ENCODE results near the gene ST3GAL4.

Gene ST3GAL4

DNA sequence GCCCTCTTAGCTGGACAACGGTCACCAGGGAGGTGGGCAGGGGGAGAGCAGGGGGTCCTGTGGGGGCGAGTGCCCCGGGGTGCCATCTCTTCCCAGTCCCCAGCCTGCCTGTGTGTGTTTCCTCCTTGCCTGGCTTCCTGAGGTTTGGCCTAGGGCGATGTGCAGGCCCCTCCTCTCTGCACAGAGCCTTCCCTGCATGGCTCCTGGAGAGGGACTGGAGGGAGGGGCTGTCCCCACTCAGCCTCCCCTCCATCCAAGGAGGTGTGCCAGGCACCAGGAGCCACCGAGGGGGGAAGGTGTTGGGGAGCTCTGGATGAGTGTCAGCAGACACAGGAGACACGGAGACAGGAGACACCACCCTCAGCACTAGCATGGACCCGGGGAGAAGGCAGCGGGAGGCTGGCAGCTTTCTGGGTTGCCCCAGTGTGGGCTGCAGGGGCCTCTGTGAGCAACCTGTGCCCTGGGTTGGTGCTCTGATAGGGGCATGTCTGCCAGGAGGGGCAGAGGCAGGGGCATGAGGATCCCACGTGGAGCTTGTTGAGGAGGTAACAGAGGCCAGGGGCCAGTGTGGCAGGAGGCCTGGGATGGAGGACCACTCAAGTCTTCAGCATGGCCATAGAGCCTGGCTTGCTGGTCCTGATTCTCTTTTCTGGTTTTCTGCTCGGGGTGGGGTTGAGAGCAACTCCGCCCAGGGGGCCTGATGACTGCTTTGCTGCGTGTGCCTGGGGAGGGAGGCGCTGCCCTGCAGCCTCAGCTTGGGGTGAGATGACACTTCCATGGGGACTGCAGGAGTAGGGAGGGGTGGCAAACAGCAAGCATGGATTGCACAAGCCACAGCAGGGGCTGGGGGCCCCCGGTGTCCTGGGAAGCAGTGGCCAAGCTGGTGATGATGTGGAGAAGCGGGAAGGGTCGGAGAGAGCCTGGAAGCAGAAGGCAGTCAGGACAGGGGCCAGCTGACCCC lies 78.8 kb downstream of the ST3GAL4 start:
- Histone ChIP-seq H3K9me3 (no peaks in the 10 kb centered on the region), H3K27me3 (no peaks in the 10 kb centered on the region), H3K4me1 (ENCODE audit: control insufficient read depth in 1 of 2, insufficient read depth in 1 of 2, low read depth in 1 of 2, low read length in 1 of 2) (peaks cover 4 to 5% of the 10 kb centered on the region in 2 experiments), H3K36me3 (no peaks in the 10 kb centered on the region), H3K4me3 (ENCODE audit: low read depth in 1 of 2, low read length in 1 of 2) (no peak overlapping the region), H3K27ac (no peak overlapping the region)
- no peak for TF ChIP-seq CTCF (IDR thresholded peaks at IDR 0.05)

DNA sequence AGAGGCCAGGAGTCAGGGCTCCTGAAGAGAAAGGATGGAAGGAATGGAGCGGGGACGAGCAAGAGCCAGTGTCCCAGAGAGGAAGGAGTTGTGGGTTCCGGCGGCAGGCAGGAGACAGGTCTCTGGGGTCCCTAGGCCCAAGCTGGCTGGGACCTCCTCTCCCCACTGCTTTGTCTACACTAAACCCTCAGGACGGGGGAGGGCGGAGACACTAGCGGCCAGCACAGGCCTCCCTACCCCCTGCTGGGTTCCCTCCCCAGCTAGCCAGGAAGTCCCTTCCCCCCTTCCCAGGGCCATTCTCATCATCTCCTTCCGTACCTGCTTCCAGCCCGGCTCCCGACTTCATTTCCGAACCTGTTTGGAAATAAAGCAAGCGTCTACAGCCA lies 79.5 kb downstream of the ST3GAL4 start:
- Histone ChIP-seq H3K36me3 (no peaks in the 10 kb centered on the region), H3K4me1 (ENCODE audit: control insufficient read depth in 1 of 2, insufficient read depth in 1 of 2, low read depth in 1 of 2, low read length in 1 of 2) (peaks cover 4 to 5% of the 10 kb centered on the region in 2 experiments), H3K27me3 (no peaks in the 10 kb centered on the region), H3K9me3 (no peaks in the 10 kb centered on the region), H3K4me3 (ENCODE audit: low read depth in 1 of 2, low read length in 1 of 2) (no peak overlapping the region), H3K27ac (no peak overlapping the region)
- no peak for TF ChIP-seq CTCF (IDR thresholded peaks at IDR 0.05)

DNA sequence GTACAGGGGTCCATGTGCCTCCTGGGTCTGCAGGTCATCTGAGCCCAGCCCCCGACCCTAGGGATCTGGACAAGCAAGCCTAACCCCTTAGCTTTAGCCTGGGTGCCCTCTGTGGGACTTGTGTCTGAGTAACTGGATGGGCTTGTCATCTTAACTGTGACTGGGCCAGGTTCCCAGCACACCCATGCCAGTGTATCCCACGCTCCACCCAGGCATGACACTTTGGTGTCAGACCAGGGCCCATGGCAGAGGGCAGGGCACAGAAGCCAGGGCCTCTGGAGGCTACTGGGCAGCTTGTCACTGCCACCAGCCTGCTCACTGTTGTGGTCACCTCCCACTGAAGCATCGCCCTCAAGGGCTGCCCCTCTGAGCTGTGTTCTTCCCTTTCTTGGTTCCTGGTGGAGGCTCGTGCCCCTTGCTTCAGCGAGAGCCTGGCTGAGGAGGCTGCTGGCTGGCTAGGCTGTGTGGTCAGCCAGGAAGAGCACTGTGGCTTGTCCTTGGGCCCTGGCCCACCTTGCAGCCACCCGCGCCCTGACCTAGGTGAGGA lies 80.8 kb downstream of the ST3GAL4 start:
- no peak for TF ChIP-seq CTCF (IDR thresholded peaks at IDR 0.05)
- Histone ChIP-seq H3K27me3 (no peaks in the 10 kb centered on the region), H3K27ac (no peak overlapping the region), H3K4me1 (ENCODE audit: control insufficient read depth in 1 of 2, insufficient read depth in 1 of 2, low read depth in 1 of 2, low read length in 1 of 2) (peaks cover 7 to 13% of the 10 kb centered on the region in 2 experiments), H3K4me3 (ENCODE audit: low read depth in 1 of 2, low read length in 1 of 2) (no peak overlapping the region), H3K36me3 (no peaks in the 10 kb centered on the region), H3K9me3 (no peaks in the 10 kb centered on the region)

DNA sequence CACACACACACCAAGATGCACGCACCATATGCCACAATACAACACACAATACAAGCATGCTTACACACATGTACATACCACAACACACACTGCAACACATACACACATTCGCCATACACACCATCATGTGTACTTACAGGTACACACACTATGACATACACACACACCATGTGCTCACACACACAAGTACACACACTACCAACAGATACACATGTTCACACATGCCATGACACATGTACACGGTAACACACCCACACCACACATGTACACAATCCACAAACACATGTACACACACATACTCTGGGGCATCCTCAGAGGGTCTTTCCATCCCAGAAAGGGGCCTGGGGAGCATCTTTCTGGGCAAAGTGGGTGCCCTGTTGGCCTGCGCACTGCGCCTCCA lies 82.2 kb downstream of the ST3GAL4 start:
- H3K27ac ChIP-seq, result no peak overlapping the region
- H3K9me3 ChIP-seq, result no peaks in the 10 kb centered on the region
- no peak for TF ChIP-seq CTCF (IDR thresholded peaks at IDR 0.05)
- no peaks in the 10 kb centered on the region for H3K36me3 ChIP-seq
- H3K27me3 ChIP-seq, result no peaks in the 10 kb centered on the region
- H3K4me3 ChIP-seq (ENCODE audit: low read depth in 1 of 2, low read length in 1 of 2), result no peak overlapping the region
- peaks cover 7 to 13% of the 10 kb centered on the region in 2 experiments for H3K4me1 ChIP-seq (ENCODE audit: control insufficient read depth in 1 of 2, insufficient read depth in 1 of 2, low read depth in 1 of 2, low read length in 1 of 2)

DNA sequence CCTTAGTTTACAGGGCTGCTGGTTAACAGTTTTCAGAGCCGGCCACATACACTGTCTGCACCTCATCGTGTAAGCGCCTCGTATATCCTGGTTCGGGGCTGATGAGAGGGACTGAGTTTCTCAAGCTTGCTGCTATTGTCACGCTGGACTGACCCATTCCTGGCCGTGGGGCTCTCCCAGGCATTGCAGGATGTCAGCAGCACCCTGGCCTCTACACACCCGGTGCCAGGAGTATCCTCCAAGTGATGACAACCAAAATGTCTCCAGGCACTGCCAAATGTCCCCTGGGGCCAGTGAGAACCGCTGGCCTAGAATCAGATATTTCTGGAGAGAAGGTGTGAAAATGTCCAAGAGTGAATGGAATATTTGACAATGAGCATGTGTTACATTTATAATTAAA lies 82.8 kb downstream of the ST3GAL4 start:
- TF ChIP-seq CTCF (IDR thresholded peaks at IDR 0.05), result no peak
- H3K27ac ChIP-seq, result no peak overlapping the region
- H3K36me3 ChIP-seq, result no peaks in the 10 kb centered on the region
- peaks cover 7 to 13% of the 10 kb centered on the region in 2 experiments for H3K4me1 ChIP-seq (ENCODE audit: control insufficient read depth in 1 of 2, insufficient read depth in 1 of 2, low read depth in 1 of 2, low read length in 1 of 2)
- H3K4me3 ChIP-seq (ENCODE audit: low read depth in 1 of 2, low read length in 1 of 2), result no peak overlapping the region
- no peaks in the 10 kb centered on the region for H3K9me3 ChIP-seq
- no peaks in the 10 kb centered on the region for H3K27me3 ChIP-seq
